RWPE2 (cell line): ENCODE data around the gene C3orf18.
A peak's percentile ranks its signal among the peaks of the same experiment; 100 is the strongest.

Source experiments
- ATAC-seq: fragments of 200-7000 bp; cut with Tn5 transposase; 3 replicates; pipeline ENCODE4 v1.9.1; 2021; ENCODE audit warnings: low read depth
- DNase-seq: peaks from one replicate; pipeline ENCODE4 v3.0.0-alpha.2; 2020; ENCODE audit warnings: low spot score
- H3K27ac ChIP-seq: fragments of 450-650 bp; 2 replicates; pipeline ENCODE4 v1.5.1; 2017; ENCODE audit warnings: mild to moderate bottlenecking; ENCODE audit not compliant: poor library complexity, severe bottlenecking
- H3K27me3 ChIP-seq: fragments of 250-450 bp; sonication (Bioruptor Pico); 2 replicates; pipeline ENCODE4 v1.5.1; 2021; ENCODE audit warnings: mild to moderate bottlenecking, moderate library complexity; ENCODE audit not compliant: insufficient read depth, poor library complexity, severe bottlenecking
- H3K36me3 ChIP-seq: fragments of 250-450 bp; sonication (Bioruptor Pico); 2 replicates; pipeline ENCODE4 v1.5.1; 2020; ENCODE audit warnings: low read depth, mild to moderate bottlenecking, moderate library complexity
- H3K4me1 ChIP-seq: fragments of 250-450 bp; sonication (Bioruptor Pico); 2 replicates; pipeline ENCODE4 v1.5.1; 2021; ENCODE audit warnings: mild to moderate bottlenecking, moderate library complexity; ENCODE audit not compliant: insufficient read depth, poor library complexity, severe bottlenecking
- H3K4me3 ChIP-seq: fragments of 250-450 bp; sonication (Bioruptor Pico); 2 replicates; pipeline ENCODE4 v1.5.1; 2021; ENCODE audit warnings: mild to moderate bottlenecking, moderate library complexity; ENCODE audit not compliant: severe bottlenecking
- H3K9me3 ChIP-seq: fragments of 250-450 bp; sonication (Bioruptor Pico); 2 replicates; pipeline ENCODE4 v1.5.1; 2021; ENCODE audit warnings: mild to moderate bottlenecking, moderate library complexity; ENCODE audit not compliant: severe bottlenecking
- CTCF ChIP-seq: fragments of 450-650 bp; IDR thresholded peaks from one replicate; pipeline ENCODE4 v1.5.1; 2017; ENCODE audit warnings: mild to moderate bottlenecking, moderate library complexity; ENCODE audit not compliant: poor library complexity, severe bottlenecking

The C3orf18 gene

GRCh38 chr3:50530001-50530970, 37.3 kb downstream of the C3orf18 start:
- no peak for ATAC-seq

GRCh38 chr3:50525987-50526386, 41.6 kb downstream of the C3orf18 start:
- H3K9me3 ChIP-seq, result no peaks in the 10 kb centered on the region
- no peak for TF ChIP-seq CTCF
- DNase-seq (no peak), ATAC-seq (peak; percentile 78)
- peaks cover 16% of the 10 kb centered on the region for H3K27me3 ChIP-seq
- no peaks in the 10 kb centered on the region for H3K36me3 ChIP-seq
- H3K27ac ChIP-seq, result no peak overlapping the region
- H3K4me1 ChIP-seq, result no peaks in the 10 kb centered on the region
- H3K4me3 ChIP-seq, result no peak overlapping the region

More at GRCh38 chr3:50530001-50530970, 37.3 kb downstream of the C3orf18 start:
- H3K9me3 ChIP-seq, result no peaks in the 10 kb centered on the region
- H3K27ac ChIP-seq, result no peak overlapping the region
- DNase-seq, result no peak
- TF ChIP-seq CTCF, result no peak
- H3K36me3 ChIP-seq, result no peaks in the 10 kb centered on the region
- no peak overlapping the region for H3K4me3 ChIP-seq
- peaks cover 20% of the 10 kb centered on the region for H3K27me3 ChIP-seq
- H3K4me1 ChIP-seq, result no peaks in the 10 kb centered on the region

- Histone ChIP-seq H3K4me1 (no peaks in the 10 kb centered on the region), H3K4me3 (no peak overlapping the region), H3K27me3 (peaks cover 10% of the 10 kb centered on the region), H3K27ac (no peak overlapping the region), H3K36me3 (no peaks in the 10 kb centered on the region), H3K9me3 (no peaks in the 10 kb centered on the region)
- no peak for ATAC-seq
- DNase-seq, result no peak
- no peak for TF ChIP-seq CTCF
These were observed 42.2 kb downstream of the C3orf18 start for GRCh38 chr3:50525191-50525910.

- H3K27ac ChIP-seq, result no peak overlapping the region
- TF ChIP-seq CTCF, result no peak
These were observed 42.8 kb downstream of the C3orf18 start for GRCh38 chr3:50524746-50525145.

More at GRCh38 chr3:50524746-50525145, 42.8 kb downstream of the C3orf18 start:
- no peak overlapping the region for H3K4me3 ChIP-seq
- H3K27me3 ChIP-seq, result peaks cover 7% of the 10 kb centered on the region
- no peaks in the 10 kb centered on the region for H3K4me1 ChIP-seq
- H3K9me3 ChIP-seq, result no peaks in the 10 kb centered on the region
- H3K36me3 ChIP-seq, result no peaks in the 10 kb centered on the region
- ATAC-seq (no peak), DNase-seq (no peak)
